SK-N-SH (cell line): ENCODE measurements around the gene RHOH. TPM values are rescaled to one million over a fixed set of nuclear protein-coding genes. Genes with fewer than 3 reads are reported as not detected.
A peak's percentile ranks its signal among the peaks of the same experiment; 100 is the strongest.
"Not testable (repeated sequence)": the region's sequence is repeated elsewhere in the genome, so short reads cannot be mapped to it uniquely, and the experiment has no call there.

Experiments
- CTCF ChIA-PET: fragments of 300-600, 350-600 bp; formaldehyde crosslinking; extraction: SDS; loops from one replicate; lab custom pipeline; 2021; lab: Yijun Ruan, JAX
- POLR2A ChIA-PET: fragments of 350-600 bp; sonication (Branson Sonifier 250); formaldehyde crosslinking; extraction: SDS; loops from one replicate; lab custom pipeline; 2020; ENCODE audit warnings: antibody characterized with exemption, inconsistent platforms; lab: Yijun Ruan, JAX
- DNase-seq: peaks from one replicate; pipeline ENCODE4 v3.0.0; 2012
- H2AFZ ChIP-seq: fragments of 200-600 bp; sonication (generic); 2 replicates; pipeline ENCODE4 v1.8.1; 2016; ENCODE audit warnings: antibody characterized with exemption, mild to moderate bottlenecking, low read depth
- H3F3A ChIP-seq: fragments of 200-600 bp; sonication (generic); replicated peaks from 2 replicates; pipeline ENCODE3; 2016; ENCODE audit warnings: antibody characterized with exemption, mild to moderate bottlenecking; ENCODE audit not compliant: insufficient read depth
- H3K27ac ChIP-seq, 2 experiments: fragments of 200-500 bp in 1 of 2; fragments of 200-600 bp in 1 of 2; sonication (Bioruptor generic) in 1 of 2; sonication (generic), shearing (Covaris generic) in 1 of 2; 2 replicates each; pipeline versions ENCODE4 v1.5.1 to v1.6.1; 2014 to 2016; ENCODE audit warnings: low read depth in 2 of 2, inconsistent platforms in 1 of 2, low read length in 1 of 2, mild to moderate bottlenecking in 1 of 2, mixed read lengths in 1 of 2
- H3K27me3 ChIP-seq: fragments of 200-600 bp; sonication (generic), shearing (Covaris generic); 2 replicates; pipeline ENCODE4 v1.6.1; 2016; ENCODE audit warnings: mixed run types; ENCODE audit not compliant: insufficient read depth
- H3K36me3 ChIP-seq, 2 experiments: fragments of 200-500 bp in 1 of 2; fragments of 200-600 bp in 1 of 2; sonication (Bioruptor generic) in 1 of 2; sonication (generic) in 1 of 2; replicated peaks in 1 of 2; 2 replicates each; pipeline versions ENCODE3 to v1.5.1; 2014 to 2016; ENCODE audit warnings: low read length in 1 of 2, mild to moderate bottlenecking in 1 of 2; ENCODE audit not compliant: insufficient read depth in 2 of 2, control insufficient read depth in 1 of 2
- H3K4me1 ChIP-seq, 2 experiments: fragments of 200-500 bp in 1 of 2; fragments of 200-600 bp in 1 of 2; sonication (Bioruptor generic) in 1 of 2; sonication (generic), shearing (Covaris generic) in 1 of 2; 2 replicates each; pipeline versions ENCODE4 v1.5.1 to v1.6.1; 2014 to 2016; ENCODE audit warnings: low read depth in 1 of 2, low read length in 1 of 2, mixed run types in 1 of 2; ENCODE audit not compliant: insufficient read depth in 2 of 2, control insufficient read depth in 1 of 2
- H3K4me2 ChIP-seq: fragments of 200-600 bp; sonication (generic), shearing (Covaris generic); 2 replicates; pipeline ENCODE4 v1.6.1; 2017; ENCODE audit warnings: mixed run types
- H3K4me3 ChIP-seq, 2 experiments: fragments of 200-500 bp in 1 of 2; fragments of 200-600 bp in 1 of 2; sonication (Bioruptor generic) in 1 of 2; sonication (generic), shearing (Covaris generic) in 1 of 2; 2 replicates each; pipeline versions ENCODE4 v1.5.1 to v1.8.1; 2014 to 2016; ENCODE audit warnings: low read depth in 2 of 2, inconsistent platforms in 1 of 2, low read length in 1 of 2, mild to moderate bottlenecking in 1 of 2, mixed read lengths in 1 of 2, moderate library complexity in 1 of 2
- H3K79me2 ChIP-seq: fragments of 200-600 bp; sonication (generic); 2 replicates; pipeline ENCODE4 v1.8.1; 2017; ENCODE audit warnings: mild to moderate bottlenecking; ENCODE audit not compliant: insufficient read depth
- H3K9ac ChIP-seq: fragments of 200-600 bp; sonication (generic); 2 replicates; pipeline ENCODE4 v1.6.1; 2017; ENCODE audit warnings: mixed run types
- H3K9me2 ChIP-seq: fragments of 200-600 bp; sonication (generic); 2 replicates; pipeline ENCODE4 v1.6.1; 2017; ENCODE audit warnings: mixed run types
- H3K9me3 ChIP-seq: fragments of 200-600 bp; sonication (generic); 2 replicates; pipeline ENCODE4 v1.6.1; 2017; ENCODE audit warnings: mixed run types, mild to moderate bottlenecking, moderate library complexity
- H4K20me1 ChIP-seq: fragments of 200-600 bp; sonication (generic); 2 replicates; pipeline ENCODE4 v1.6.1; 2017; ENCODE audit warnings: mild to moderate bottlenecking, mixed run types; ENCODE audit not compliant: insufficient read depth
- CTCF ChIP-seq: fragments of 200-600 bp; sonication (generic); IDR thresholded peaks from 2 replicates; pipeline ENCODE4 v1.6.1; 2017; ENCODE audit warnings: antibody characterized with exemption, mild to moderate bottlenecking, moderate library complexity
- FOSL2 ChIP-seq: IDR thresholded peaks from 2 replicates; pipeline ENCODE4 v1.4.0; 2012; ENCODE audit warnings: low read depth, mild to moderate bottlenecking, moderate library complexity, borderline replicate concordance
- RAD21 ChIP-seq: IDR thresholded peaks from 2 replicates; pipeline ENCODE4 v1.6.1; 2012; ENCODE audit warnings: mild to moderate bottlenecking, low read length
- RCOR1 ChIP-seq: fragments of 150-350 bp; IDR thresholded peaks from 2 replicates; pipeline ENCODE4 v1.6.1; 2017; ENCODE audit warnings: antibody characterized with exemption, low read length
- SMC3 ChIP-seq: IDR thresholded peaks from 2 replicates; pipeline ENCODE4 v1.6.1; 2012; ENCODE audit warnings: low read depth, low read length, improper control_type of control experiment
- WGBS: methylation state at CpG from one replicate; pipeline ENCODE4 v1.1.6; 2017; ENCODE audit warnings: low lambda C conversion rate; 5-methylcytosine and 5-hydroxymethylcytosine counted together
- polyA plus RNA-seq, 3 experiments: library from polyadenylated mRNA; depleted of rRNA; stranded (reverse); fragments of >200 nt; gene quantifications; 2 replicates each; pipeline ENCODE4 v1.2.3, GENCODE V29; 2012

RHOH gene
- not detected in 2 replicates for polyA plus RNA-seq (2012; rRNA removed)
- polyA plus RNA-seq (2012; cell fraction: cytosol; rRNA removed), result not detected in 2 replicates
- not detected in 2 replicates for polyA plus RNA-seq (2012; cell fraction: nucleus; rRNA removed)

GRCh38 chr4:40196724-40197281, at the start of gene RHOH:
Gene RHOH (plus strand): TSS chr4:40197031. CDS start chr4:40243387, 46,356 bp downstream.
- POLR2A ChIA-PET, result no interaction called here
- TF ChIP-seq RCOR1, result no peak
- H3K4me2 ChIP-seq, result no peak within 1 kb of the TSS

GRCh38 chr4:40147490-40147889, 49.3 kb upstream of the RHOH start:
- H3K4me3 ChIP-seq, H3K4me1 ChIP-seq, H3K9ac ChIP-seq, POLR2A ChIA-PET, H3F3A ChIP-seq, H2AFZ ChIP-seq, H3K4me2 ChIP-seq, H3K9me2 ChIP-seq, DNase-seq, H3K27ac ChIP-seq, CTCF ChIA-PET, H3K79me2 ChIP-seq, H3K9me3 ChIP-seq, H3K27me3 ChIP-seq, H4K20me1 ChIP-seq: not testable (repeated sequence)
- H3K36me3 ChIP-seq, result peaks cover 21 to 23% of the 10 kb centered on the region in 2 experiments
- no CpG with 5 or more reads among the region's 31 CpGs for WGBS

More at GRCh38 chr4:40196724-40197281, at the start of gene RHOH:
- CTCF ChIA-PET, result interaction anchor here (1.4 to 1.5 kb wide), 2 partner anchors 10 to 47 kb away, joined by 3 to 6 read pairs; no protein-coding TSS in a partner anchor
- no peak within 1 kb of the TSS for H3K27ac ChIP-seq
- no peaks in the 10 kb centered on the region for H3K36me3 ChIP-seq
- H3K9me2 ChIP-seq, result no peaks in the 10 kb centered on the region
- DNase-seq, result no peak
- no peaks in the 10 kb centered on the region for H3K79me2 ChIP-seq
- no peaks in the 10 kb centered on the region for H4K20me1 ChIP-seq
- H2AFZ ChIP-seq, result no peak within 1 kb of the TSS
- H3K4me1 ChIP-seq, result peaks cover 4 to 7% of the 10 kb centered on the region in 2 experiments; a peak in 3 of 4 replicates
- 95% methylated on average over 14 of the region's 14 CpGs for WGBS
- H3K4me3 ChIP-seq, result no peak within 1 kb of the TSS
- H3K9ac ChIP-seq, result no peak within 1 kb of the TSS
- H3K27me3 ChIP-seq, result no peaks in the 10 kb centered on the region
- H3F3A ChIP-seq, result no peaks in the 10 kb centered on the region
- no peaks in the 10 kb centered on the region; the same call in 1 of the 2 replicates for H3K9me3 ChIP-seq

- peak; percentile 65 for DNase-seq
- Histone ChIP-seq H3K79me2 (no peaks in the 10 kb centered on the region), H3K36me3 (peaks cover 10 to 23% of the 10 kb centered on the region in 2 experiments), H3K4me1 (no peaks in the 10 kb centered on the region; a peak in 2 of 4 replicates), H3F3A (no peaks in the 10 kb centered on the region), H4K20me1 (no peaks in the 10 kb centered on the region), H2AFZ (no peak overlapping the region), H3K27ac (no peak overlapping the region), H3K9me2 (no peaks in the 10 kb centered on the region)
- POLR2A ChIA-PET, result no interaction called here
- CTCF ChIA-PET, result interaction anchor here (0.6 to 2.2 kb wide), 12 partner anchors 13 to 570 kb away, joined by 3 to 10 read pairs (median 3); partner anchors contain the start of gene RHOH
- TF ChIP-seq FOSL2 (no peak), CTCF (peak; percentile 86), RAD21 (peak; percentile 84), SMC3 (peak; percentile 75)
- TF ChIP-seq, all 33 proteins: peak for 3
- 67% methylated on average over 3 of the region's 3 CpGs for WGBS
- Histone ChIP-seq H3K9ac (no peak overlapping the region), H3K9me3 (peaks cover 8% of the 10 kb centered on the region; the same call in 1 of the 2 replicates), H3K27me3 (no peaks in the 10 kb centered on the region), H3K4me3 (no peak overlapping the region), H3K4me2 (no peak overlapping the region)
Observed at GRCh38 chr4:40149960-40150385, 46.9 kb upstream of the RHOH start.
